ENCODE data around the gene LBHD1. TPM values are rescaled to one million over a fixed set of nuclear protein-coding genes. Genes with fewer than 3 reads are reported as not detected.

LBHD1 gene
- total RNA-seq, 4 donors from 2014 or later: 6.6 to 25.6 (median 11.9) TPM

DNA sequence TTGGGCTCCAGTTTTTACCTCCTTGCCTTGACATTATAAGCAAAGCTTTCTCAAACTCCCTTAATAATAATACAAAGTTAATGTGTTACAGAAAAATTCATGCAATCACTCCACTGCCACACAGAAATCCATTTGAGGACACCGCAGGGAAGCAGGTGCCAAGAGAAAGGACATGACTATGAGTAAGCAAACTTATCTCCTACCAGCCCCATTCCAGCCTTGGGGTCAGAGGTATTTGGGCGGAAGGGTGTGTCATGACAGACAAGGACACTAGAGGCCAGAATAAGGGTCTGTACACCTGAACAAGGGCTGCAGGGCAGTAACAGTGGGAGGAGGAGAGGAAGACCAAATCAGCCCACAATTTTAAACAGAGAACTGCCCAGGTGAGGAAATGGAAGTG is 41.3 kb upstream of the LBHD1 start:
- no peak for TF ChIP-seq POLR2A (IDR thresholded peaks at IDR 0.05)
- TF ChIP-seq, protein P1, sequence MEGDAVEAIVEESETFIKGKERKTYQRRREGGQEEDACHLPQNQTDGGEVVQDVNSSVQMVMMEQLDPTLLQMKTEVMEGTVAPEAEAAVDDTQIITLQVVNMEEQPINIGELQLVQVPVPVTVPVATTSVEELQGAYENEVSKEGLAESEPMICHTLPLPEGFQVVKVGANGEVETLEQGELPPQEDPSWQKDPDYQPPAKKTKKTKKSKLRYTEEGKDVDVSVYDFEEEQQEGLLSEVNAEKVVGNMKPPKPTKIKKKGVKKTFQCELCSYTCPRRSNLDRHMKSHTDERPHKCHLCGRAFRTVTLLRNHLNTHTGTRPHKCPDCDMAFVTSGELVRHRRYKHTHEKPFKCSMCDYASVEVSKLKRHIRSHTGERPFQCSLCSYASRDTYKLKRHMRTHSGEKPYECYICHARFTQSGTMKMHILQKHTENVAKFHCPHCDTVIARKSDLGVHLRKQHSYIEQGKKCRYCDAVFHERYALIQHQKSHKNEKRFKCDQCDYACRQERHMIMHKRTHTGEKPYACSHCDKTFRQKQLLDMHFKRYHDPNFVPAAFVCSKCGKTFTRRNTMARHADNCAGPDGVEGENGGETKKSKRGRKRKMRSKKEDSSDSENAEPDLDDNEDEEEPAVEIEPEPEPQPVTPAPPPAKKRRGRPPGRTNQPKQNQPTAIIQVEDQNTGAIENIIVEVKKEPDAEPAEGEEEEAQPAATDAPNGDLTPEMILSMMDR (IDR thresholded peaks at IDR 0.05): no peak
- H3K4me1 ChIP-seq: peaks cover 0 to 50% (median 5%) of the 10 kb centered on the region in 4 donors
- H3K9me3 ChIP-seq: no peaks in the 10 kb centered on the region

GRCh38 chr11:62712861-62713260 is 40.8 kb upstream of the LBHD1 start:
- H3K36me3 ChIP-seq: peaks cover 0 to 74% (median 7%) of the 10 kb centered on the region in 3 donors
- no peak overlapping the region for H3K4me3 ChIP-seq
- DNase-seq: no peak
- no peaks in the 10 kb centered on the region for H3K27me3 ChIP-seq
- no peak for TF ChIP-seq POLR2A (IDR thresholded peaks at IDR 0.05)
- TF ChIP-seq, protein P1 (IDR thresholded peaks at IDR 0.05): no peak
- H3K9me3 ChIP-seq: no peaks in the 10 kb centered on the region
- peaks cover 0 to 53% (median 5%) of the 10 kb centered on the region in 4 donors for H3K4me1 ChIP-seq
- H3K27ac ChIP-seq: peak overlapping the region in 3 of 4 donors; percentile 52 to 88 (median 67)

More for the DNA sequence above, 41.3 kb upstream of the LBHD1 start:
- Histone ChIP-seq H3K4me3 (no peak overlapping the region), H3K27me3 (no peaks in the 10 kb centered on the region), H3K36me3 (peaks cover 0 to 79% (median 7%) of the 10 kb centered on the region in 3 donors), H3K27ac (peak overlapping the region in 3 of 4 donors; percentile 52 to 88 (median 67))
- DNase-seq: peak in 2 of 3 donors; percentile 61 to 84

DNA sequence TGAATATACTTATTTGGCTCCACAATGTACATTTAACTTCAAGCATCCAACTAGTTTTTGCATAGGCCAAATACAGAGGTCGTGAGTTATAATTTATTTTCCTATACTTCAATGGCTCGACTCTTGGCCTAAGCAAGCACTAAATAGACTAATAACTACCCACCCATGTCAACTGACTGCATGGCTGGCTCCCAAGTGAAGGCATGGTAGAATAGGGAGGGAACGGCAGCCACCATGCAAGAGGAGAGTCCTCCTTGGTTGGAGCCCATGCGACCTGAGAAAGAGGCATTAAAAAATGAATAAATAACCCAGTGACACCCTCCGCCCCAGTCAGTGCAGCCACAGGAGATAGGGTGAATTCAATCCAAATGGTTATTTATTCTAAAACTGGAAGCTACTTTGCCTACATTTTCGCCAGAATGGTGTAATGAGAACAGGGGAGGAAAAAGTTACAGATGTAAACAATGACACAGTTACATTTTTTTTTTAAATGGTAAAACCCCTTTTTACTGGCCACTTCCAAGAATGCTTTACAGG is 40.3 kb upstream of the LBHD1 start:
- TF ChIP-seq, protein P1 (IDR thresholded peaks at IDR 0.05): no peak
- no peak for TF ChIP-seq POLR2A (IDR thresholded peaks at IDR 0.05)
- H3K36me3 ChIP-seq: peaks cover 0 to 69% (median 4%) of the 10 kb centered on the region in 3 donors
- no peak overlapping the region for H3K4me3 ChIP-seq
- DNase-seq: no peak
- no peaks in the 10 kb centered on the region for H3K9me3 ChIP-seq
- H3K27ac ChIP-seq: peak overlapping the region in 2 of 4 donors; percentile 52 to 88
- peaks cover 0 to 53% (median 5%) of the 10 kb centered on the region in 4 donors for H3K4me1 ChIP-seq
- no peaks in the 10 kb centered on the region for H3K27me3 ChIP-seq

DNA sequence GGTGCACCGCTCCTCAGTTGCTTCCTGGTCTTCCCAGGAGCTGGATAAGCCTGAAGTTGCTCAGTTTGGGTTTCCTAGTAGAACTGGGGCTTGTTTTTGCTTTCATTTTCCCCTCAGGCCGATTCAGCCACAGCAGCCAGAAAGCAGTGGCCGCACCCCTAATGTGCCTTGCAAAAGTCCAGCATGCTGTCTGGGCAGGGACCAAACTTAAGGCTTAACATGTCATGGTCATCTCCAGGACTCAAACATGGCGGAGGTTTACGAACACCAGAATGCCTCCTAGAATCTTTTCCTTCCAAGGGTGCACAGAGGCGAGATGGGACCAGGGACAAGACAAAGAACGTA is 37.9 kb upstream of the LBHD1 start:
- H3K9me3 ChIP-seq: no peaks in the 10 kb centered on the region
- H3K27ac ChIP-seq: peak overlapping the region; percentile 88 to 98 (median 92)
- peak overlapping the region; percentile 42 to 73 (median 60) for H3K4me3 ChIP-seq
- DNase-seq: peak in 1 of 3 donors; percentile 57
- H3K27me3 ChIP-seq: no peaks in the 10 kb centered on the region
- peaks cover 0 to 45% (median 0%) of the 10 kb centered on the region in 3 donors for H3K36me3 ChIP-seq
- peaks cover 0 to 59% (median 15%) of the 10 kb centered on the region in 4 donors for H3K4me1 ChIP-seq
- TF ChIP-seq POLR2A (IDR thresholded peaks at IDR 0.05): no peak
- TF ChIP-seq, protein P1 (IDR thresholded peaks at IDR 0.05): no peak

DNA sequence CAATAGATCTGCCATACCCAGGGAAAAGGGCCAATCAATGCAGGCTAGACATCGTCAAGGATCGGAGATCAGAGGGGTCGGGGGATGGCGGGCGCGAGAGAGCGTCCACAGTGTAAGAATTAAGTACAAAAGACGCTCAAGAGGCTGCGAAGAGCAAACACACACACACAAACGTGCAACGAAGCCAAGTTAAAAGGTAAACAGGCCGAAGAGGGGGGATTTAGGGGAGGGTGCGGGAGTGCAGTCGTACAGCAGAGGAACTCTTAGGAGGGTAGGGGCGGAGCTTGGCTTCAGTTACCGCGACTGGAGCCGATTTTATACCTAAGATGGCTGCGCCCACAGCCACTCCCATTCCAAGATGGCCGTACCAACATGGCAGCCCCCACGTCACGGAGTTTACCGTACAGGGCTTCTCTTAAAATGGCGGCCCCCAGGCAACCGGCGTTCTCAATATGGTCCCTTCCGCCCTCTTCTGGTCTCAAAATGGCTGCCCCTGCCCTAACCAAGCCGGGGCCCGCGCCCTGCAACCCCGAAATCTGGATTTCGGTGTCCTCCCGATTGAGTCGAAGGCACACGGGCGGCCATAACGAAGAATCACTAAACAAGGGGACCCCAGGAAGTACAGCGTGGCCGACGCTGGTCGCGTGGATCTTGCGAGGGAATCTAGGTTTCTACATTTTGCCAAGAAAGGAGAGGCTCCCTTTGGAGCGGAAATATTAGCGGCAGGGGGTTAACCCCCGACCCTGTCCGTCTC is 37.4 kb upstream of the LBHD1 start:
- peaks cover 0 to 39% (median 0%) of the 10 kb centered on the region in 3 donors for H3K36me3 ChIP-seq
- H3K9me3 ChIP-seq: no peaks in the 10 kb centered on the region
- H3K4me1 ChIP-seq: peaks cover 0 to 56% (median 16%) of the 10 kb centered on the region in 4 donors
- H3K27ac ChIP-seq: peak overlapping the region; percentile 88 to 98 (median 92)
- H3K4me3 ChIP-seq: peak overlapping the region; percentile 42 to 73 (median 60)
- no peaks in the 10 kb centered on the region for H3K27me3 ChIP-seq
- DNase-seq: peak; percentile 93 to 99 (median 98)
- peak; percentile 68 to 73 for TF ChIP-seq POLR2A (IDR thresholded peaks at IDR 0.05)
- TF ChIP-seq, protein P1 (IDR thresholded peaks at IDR 0.05): peak in 1 of 6 experiments; percentile 21

Measured in Peyer's patch (tissue), 4 donors.